SH-SY5Y (cell line): ENCODE measurements around the gene SLC37A1.

ENCODE experiments used
- GATA2 ChIP-seq: IDR thresholded peaks from 2 replicates; pipeline ENCODE4 v1.6.1; 2011; ENCODE audit warnings: mild to moderate bottlenecking, low read depth, low read length
- GATA3 ChIP-seq: IDR thresholded peaks from 2 replicates; pipeline ENCODE4 v1.6.1; 2011; ENCODE audit warnings: low read depth, mild to moderate bottlenecking, low read length, moderate library complexity

The SLC37A1 gene

GRCh38 chr21:42523941-42524340, 10.3 kb downstream of the SLC37A1 start:
- TF ChIP-seq GATA3 = no peak
- no peak for TF ChIP-seq GATA2

- TF ChIP-seq GATA3 = no peak
- TF ChIP-seq GATA2 = no peak
Measured at GRCh38 chr21:42524341-42525028, 10.8 kb downstream of the SLC37A1 start.

GRCh38 chr21:42525029-42525581, 11.5 kb downstream of the SLC37A1 start:
- TF ChIP-seq GATA3 (no peak), GATA2 (no peak)

- TF ChIP-seq GATA3 = no peak
- TF ChIP-seq GATA2 = no peak
Measured at GRCh38 chr21:42525676-42526378, 12.2 kb downstream of the SLC37A1 start.

GRCh38 chr21:42526379-42526727, 12.7 kb downstream of the SLC37A1 start:
- TF ChIP-seq GATA2 (no peak), GATA3 (no peak)

- TF ChIP-seq GATA3 = no peak
- no peak for TF ChIP-seq GATA2
Measured at GRCh38 chr21:42527127-42527488, 13.5 kb downstream of the SLC37A1 start.

- TF ChIP-seq GATA3 (no peak), GATA2 (no peak)
Measured at GRCh38 chr21:42527489-42528158, 14.0 kb downstream of the SLC37A1 start.

GRCh38 chr21:42530167-42530518, 16.5 kb downstream of the SLC37A1 start:
- TF ChIP-seq GATA3 (no peak), GATA2 (no peak)

- no peak for TF ChIP-seq GATA3
Measured at GRCh38 chr21:42531771-42532170, 18.1 kb downstream of the SLC37A1 start.

- no peak for TF ChIP-seq GATA3
- no peak for TF ChIP-seq GATA2
Measured at GRCh38 chr21:42532466-42533181, 19.0 kb downstream of the SLC37A1 start.

GRCh38 chr21:42533306-42533962, 19.8 kb downstream of the SLC37A1 start:
- TF ChIP-seq GATA2 (no peak), GATA3 (no peak)

- no peak for TF ChIP-seq GATA2
- TF ChIP-seq GATA3 = no peak
Measured at GRCh38 chr21:42533963-42534355, 20.3 kb downstream of the SLC37A1 start.

- TF ChIP-seq GATA3 (no peak), GATA2 (no peak)
Measured at GRCh38 chr21:42534421-42535378, 21.0 kb downstream of the SLC37A1 start.
